LoVo (cell line): Measurements from ENCODE around the gene ANKS1B.
A peak's percentile ranks its signal among the peaks of the same experiment; 100 is the strongest.
"Not testable (repeated sequence)": the region's sequence is repeated elsewhere in the genome, so short reads cannot be mapped to it uniquely, and the experiment has no call there.

ENCODE experiments used
- DNase-seq: peaks from one replicate; pipeline ENCODE4 v3.0.0-alpha.2; 2016; ENCODE audit warnings: low spot score

ANKS1B gene

GRCh38 chr12:99374023-99374422 is 610.7 kb downstream of the ANKS1B start:
- DNase-seq: no peak

- DNase-seq: no peak
Observed at GRCh38 chr12:99372257-99372920, 612.3 kb downstream of the ANKS1B start.

DNA sequence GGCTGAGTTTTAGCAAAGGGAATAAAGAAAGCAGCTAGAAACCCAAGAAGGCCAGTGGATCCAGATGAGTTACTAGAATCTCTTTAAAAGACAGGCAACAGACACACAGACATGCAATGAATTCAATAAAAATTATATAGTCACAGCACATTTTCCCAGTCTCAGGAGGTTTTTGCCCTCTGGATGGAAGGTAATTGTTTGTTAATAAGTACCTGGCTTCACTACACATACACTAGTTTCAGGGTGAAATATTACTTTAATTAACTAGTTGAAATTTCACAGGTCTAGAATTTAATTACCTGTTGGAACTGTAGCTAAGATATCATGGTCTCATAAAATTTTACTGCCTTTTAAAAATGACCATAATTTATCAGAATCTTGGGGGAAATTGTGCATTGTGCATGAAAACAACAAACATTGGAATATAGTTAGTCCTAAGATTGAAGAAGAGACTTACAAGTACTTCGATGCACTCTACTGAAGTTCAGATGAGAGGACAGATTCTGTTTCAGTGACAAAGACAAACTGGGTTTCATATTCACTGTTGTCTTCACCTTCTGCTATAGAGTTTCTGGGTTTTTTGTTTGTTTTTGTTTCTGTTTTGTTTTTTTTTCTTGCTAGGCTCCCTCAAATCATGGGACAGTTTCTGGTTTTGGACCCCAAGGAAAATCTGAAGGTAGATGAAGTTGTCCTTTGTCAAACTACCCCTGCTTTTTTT is 614.2 kb downstream of the ANKS1B start:
- no peak for DNase-seq

DNA sequence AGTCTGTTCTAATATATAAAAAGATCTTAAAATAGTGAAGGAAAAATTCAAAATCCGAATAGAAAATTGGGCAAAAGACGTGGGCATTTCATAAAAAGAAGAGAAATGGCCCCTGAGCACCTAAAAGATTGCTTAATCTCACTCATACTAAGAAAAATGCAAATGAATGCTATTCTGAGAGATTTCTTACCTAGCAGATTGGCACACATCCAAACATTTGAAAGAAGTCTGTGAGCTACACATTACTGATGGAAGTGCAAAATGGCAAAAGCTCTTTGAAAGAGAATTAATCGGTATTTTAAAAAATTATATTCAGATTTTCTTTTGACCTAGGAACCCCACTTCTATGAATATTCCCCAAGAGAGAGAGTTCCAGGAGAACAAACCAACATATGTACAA is 617.6 kb downstream of the ANKS1B start:
- no peak for DNase-seq

DNA sequence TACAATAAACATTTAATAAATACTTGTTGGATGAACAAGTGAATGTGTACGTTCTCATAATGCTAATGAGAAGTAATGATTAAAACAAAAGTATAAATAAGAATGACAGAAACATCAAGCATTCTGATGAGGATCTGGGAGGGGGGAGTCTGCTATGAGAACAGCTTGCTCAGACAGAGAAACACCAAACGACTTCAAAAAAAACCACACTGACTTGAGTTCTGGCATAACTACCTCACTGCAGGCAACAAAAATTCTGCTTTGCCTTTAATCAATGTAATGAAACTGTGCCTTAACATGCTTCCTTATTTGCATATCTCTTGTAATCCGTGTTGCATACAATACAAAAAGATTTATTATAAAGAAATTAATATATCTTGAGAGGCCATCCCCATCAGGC is 632.5 kb downstream of the ANKS1B start:
- no peak for DNase-seq

DNA sequence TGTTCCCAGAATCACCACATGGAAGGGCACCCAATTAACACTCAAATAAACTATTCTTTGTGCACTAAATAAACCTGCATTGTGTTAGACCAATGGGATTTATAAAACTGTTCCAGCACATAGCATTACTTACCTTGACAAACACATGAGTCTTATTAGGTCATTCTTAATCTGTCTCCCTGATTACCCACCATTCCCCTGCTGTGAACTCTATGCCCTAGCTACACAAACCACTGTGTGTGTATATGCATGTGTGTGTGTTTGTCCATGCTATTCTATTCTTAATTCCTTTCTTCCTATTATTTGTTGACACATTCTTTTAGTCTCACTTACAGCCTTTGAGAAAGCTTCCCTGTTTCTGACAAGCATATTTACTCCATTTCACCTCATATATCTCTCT is 640.8 kb downstream of the ANKS1B start:
- no peak for DNase-seq

GRCh38 chr12:99339663-99340062 is 645.1 kb downstream of the ANKS1B start:
- no peak for DNase-seq

GRCh38 chr12:99334285-99335056 is 650.3 kb downstream of the ANKS1B start:
- no peak for DNase-seq

DNA sequence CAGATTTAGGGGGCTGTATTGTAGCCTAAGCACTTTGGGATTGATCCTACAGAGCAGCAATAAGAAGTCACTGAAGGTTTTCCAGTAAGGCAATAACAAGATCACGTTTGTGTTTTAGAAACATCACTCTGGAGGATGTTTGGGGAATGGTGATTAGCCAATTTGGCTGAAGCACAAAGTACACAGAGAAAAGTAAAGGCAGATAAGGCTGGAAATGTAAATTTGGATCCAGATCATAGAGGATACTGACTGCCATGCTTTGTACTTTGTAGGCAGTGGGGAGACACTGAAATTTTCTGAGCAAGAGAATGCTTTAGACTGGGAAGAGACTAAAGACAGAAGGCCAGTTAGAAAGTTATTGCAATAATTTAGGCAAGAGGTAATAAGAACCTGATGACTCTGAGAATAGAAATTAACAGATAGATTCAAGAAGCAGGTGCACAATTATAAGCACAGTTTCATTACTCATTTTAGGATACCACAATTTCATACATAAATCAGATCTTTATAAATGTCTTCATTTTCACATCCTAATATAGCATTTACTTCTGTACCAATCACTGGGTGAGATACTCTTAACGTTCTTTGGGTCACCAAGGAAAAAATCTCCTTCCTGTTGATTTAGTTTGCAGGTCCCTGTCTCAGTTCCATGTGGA is 651.7 kb downstream of the ANKS1B start:
- DNase-seq: no peak

GRCh38 chr12:99330216-99330615 is 654.5 kb downstream of the ANKS1B start:
- no peak for DNase-seq

DNA sequence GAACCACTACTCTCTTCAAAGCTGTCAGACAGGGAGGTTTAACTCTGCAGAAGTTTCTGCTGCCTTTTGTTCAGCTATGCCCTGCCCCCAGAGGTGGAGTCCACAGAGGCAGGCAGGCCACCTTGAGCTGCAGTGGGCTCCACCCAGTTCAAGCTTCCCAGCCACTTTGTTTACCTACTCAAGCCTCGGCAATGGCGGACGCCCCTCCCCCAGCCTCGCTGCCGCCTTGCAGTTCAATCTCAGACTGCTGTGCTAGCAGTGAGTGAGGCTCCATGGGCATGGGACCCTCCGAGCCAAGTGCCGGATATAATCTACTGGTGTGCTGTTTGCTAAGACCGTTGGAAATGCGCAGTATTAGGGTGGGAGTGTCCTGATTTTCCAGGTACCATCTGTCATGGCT is 663.5 kb downstream of the ANKS1B start:
- not testable (repeated sequence) for DNase-seq

DNA sequence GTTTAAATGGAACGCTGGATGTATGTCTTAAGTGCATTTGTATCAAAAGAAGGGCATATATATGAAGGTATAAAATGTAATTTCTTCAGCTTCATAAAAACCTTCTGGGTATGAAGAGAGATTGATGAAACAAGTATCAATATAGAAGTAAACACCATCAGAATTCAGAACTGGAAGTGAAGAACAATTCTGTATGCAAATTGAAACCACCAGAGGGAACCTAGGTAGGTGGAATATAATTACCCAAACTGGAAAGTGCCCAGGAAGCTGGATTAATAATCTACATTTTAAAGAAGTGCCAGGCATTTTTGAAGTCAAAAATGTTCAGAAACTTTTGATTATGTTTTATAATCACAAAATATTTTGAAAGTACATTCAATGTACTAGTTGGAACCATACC is 673.4 kb downstream of the ANKS1B start:
- DNase-seq: no peak

GRCh38 chr12:99309812-99310211 is 674.9 kb downstream of the ANKS1B start:
- no peak for DNase-seq

GRCh38 chr12:99302874-99303273 is 681.9 kb downstream of the ANKS1B start:
- no peak for DNase-seq

GRCh38 chr12:99287136-99287535 is 697.6 kb downstream of the ANKS1B start:
- no peak for DNase-seq

GRCh38 chr12:99284161-99284560 is 700.6 kb downstream of the ANKS1B start:
- DNase-seq: no peak

DNA sequence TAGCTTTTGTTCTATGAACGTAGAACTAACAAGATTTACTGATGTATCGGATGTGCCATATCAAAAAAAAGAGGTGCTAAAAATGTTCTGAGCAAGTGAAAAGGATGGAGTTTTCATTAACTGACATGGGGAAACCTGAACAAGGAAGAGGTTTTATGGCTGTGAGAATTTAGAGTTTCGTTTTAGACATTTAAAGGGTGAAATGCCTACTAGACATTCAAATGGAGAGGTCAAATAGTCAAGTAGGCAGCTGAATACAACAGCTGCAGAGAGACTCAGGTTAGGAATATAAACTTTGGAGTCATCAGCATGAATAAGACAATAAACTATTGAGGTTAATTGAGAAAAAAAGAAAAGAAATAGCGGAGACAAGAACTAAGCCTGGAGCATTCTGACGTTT is 702.1 kb downstream of the ANKS1B start:
- no peak for DNase-seq

DNA sequence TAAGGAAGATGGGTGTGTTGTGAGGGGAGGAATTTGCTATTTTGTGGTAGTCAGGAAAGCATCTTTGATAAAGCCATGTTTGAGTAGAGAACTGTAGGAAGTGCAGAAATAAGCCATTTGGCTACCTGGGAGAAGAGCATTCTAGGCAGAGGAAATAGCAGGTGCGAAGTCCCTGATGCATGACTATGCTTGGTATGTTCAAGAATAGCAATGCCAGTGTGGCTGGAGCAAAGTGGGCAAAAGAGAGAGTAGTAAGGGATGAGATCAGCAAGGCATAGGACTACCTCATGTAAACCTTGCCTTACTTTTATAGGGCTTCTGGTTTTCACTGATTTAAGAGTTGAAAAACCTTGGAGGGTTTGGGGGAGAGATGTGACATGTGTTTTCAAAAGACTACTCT is 702.6 kb downstream of the ANKS1B start:
- DNase-seq: no peak

- no peak for DNase-seq
Observed at GRCh38 chr12:99281277-99281676, 703.5 kb downstream of the ANKS1B start.

GRCh38 chr12:99278899-99279298 is 705.8 kb downstream of the ANKS1B start:
- no peak for DNase-seq

- no peak for DNase-seq
Observed at GRCh38 chr12:99277591-99278379, 707.0 kb downstream of the ANKS1B start.

DNA sequence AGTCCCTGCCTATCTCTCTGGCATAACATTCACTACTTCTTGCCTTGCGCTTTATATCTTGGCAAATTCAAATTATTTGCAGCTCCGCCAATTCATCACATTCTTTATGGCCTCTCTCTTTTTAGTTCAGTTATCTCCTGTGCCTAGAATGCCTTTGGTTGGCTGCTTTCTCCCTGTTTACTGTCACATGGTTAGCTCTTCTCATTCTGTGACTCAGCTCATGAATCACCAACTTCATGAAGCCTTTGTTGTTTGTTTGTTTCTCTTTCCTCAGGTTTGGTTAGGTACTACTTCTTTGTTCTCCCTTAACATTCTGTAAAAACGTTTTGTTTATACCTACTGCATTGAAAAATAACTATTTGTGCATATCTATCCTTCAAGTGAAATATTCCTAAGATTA is 713.7 kb downstream of the ANKS1B start:
- DNase-seq: peak; percentile 20
